Ascending aorta (tissue), 2 donors: ENCODE data around the gene RNASEH1. TPM values are rescaled to one million over a fixed set of nuclear protein-coding genes. Genes with fewer than 3 reads are reported as not detected.

Experiments used
- DNase-seq, 2 donors: peaks; one replicate each; pipeline ENCODE4 v3.0.0-alpha.2; 2019; ENCODE audit warnings: low spot score in 2 of 2
- H3K27ac ChIP-seq, 2 donors: fragments of 200-600 bp; sonication (generic); one replicate each; pipeline ENCODE4 v1.5.1; 2016 to 2017; ENCODE audit warnings: mild to moderate bottlenecking in 1 of 2
- H3K27me3 ChIP-seq: fragments of 200-600 bp; sonication (generic); one replicate; pipeline ENCODE4 v1.5.1; 2017
- H3K36me3 ChIP-seq, 2 donors: fragments of 200-600 bp; sonication (generic); one replicate each; pipeline ENCODE4 v1.5.1; 2016
- H3K4me1 ChIP-seq, 2 donors: fragments of 200-600 bp; sonication (generic); one replicate each; pipeline ENCODE4 v1.5.1; 2016 to 2017; ENCODE audit warnings: mild to moderate bottlenecking in 1 of 2
- H3K4me3 ChIP-seq, 2 donors: fragments of 200-600 bp; sonication (generic); one replicate each; pipeline ENCODE4 v1.5.1; 2016 to 2017; ENCODE audit warnings: mild to moderate bottlenecking in 1 of 2
- H3K9me3 ChIP-seq, 2 donors: fragments of 200-600 bp; sonication (generic); one replicate each; pipeline ENCODE4 v1.5.1; 2016
- intact Hi-C: fragments of 100-400 bp; cut with DNase I; formaldehyde crosslinking; loops from one replicate; pipeline ENCODE4 v1.15.1; 2023
- total RNA-seq: library from RNA; depleted of rRNA; stranded (reverse); fragments of >200 nt; gene quantifications from one replicate; pipeline ENCODE4 v1.1.0, GENCODE V29; 2016
- TF ChIP-seq, protein P1 (sequence below), 3 experiments: fragments of 200-600 bp in 2 of 3; fragments of 450-650 bp in 1 of 3; sonication (generic) in 2 of 3; IDR thresholded peaks; one replicate each; pipeline ENCODE4 v1.5.1; 2016 to 2019; ENCODE audit warnings: antibody characterized with exemption in 3 of 3, mild to moderate bottlenecking in 1 of 3, moderate library complexity in 1 of 3

The RNASEH1 gene
- total RNA-seq, 1 donor from 2014 or later, result 9.3 TPM

DNA sequence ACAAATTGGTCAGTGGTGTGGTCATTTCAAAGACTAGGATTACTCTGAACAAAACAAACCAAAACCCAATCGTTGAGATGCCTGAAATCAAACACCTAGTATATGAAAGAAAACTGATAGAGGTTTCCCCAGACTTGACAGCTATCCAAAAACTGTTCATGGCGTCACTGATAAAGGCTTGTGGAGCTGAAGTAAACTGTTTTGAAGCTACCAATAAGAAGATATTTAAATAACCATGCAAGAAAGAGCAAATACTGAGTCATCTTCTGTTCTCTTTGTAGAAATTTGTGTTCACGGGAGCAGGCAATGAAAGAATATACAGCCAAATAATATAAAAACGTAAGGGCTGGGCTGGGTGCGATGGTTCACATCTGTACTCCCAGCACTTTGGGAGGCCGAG, 29.3 kb upstream of the RNASEH1 start:
- Histone ChIP-seq H3K36me3 (peaks cover 4 to 12% of the 10 kb centered on the region in 2 donors), H3K4me1 (no peaks in the 10 kb centered on the region), H3K27ac (no peak overlapping the region), H3K9me3 (no peaks in the 10 kb centered on the region), H3K27me3 (no peaks in the 10 kb centered on the region), H3K4me3 (no peak overlapping the region)
- TF ChIP-seq, protein P1, sequence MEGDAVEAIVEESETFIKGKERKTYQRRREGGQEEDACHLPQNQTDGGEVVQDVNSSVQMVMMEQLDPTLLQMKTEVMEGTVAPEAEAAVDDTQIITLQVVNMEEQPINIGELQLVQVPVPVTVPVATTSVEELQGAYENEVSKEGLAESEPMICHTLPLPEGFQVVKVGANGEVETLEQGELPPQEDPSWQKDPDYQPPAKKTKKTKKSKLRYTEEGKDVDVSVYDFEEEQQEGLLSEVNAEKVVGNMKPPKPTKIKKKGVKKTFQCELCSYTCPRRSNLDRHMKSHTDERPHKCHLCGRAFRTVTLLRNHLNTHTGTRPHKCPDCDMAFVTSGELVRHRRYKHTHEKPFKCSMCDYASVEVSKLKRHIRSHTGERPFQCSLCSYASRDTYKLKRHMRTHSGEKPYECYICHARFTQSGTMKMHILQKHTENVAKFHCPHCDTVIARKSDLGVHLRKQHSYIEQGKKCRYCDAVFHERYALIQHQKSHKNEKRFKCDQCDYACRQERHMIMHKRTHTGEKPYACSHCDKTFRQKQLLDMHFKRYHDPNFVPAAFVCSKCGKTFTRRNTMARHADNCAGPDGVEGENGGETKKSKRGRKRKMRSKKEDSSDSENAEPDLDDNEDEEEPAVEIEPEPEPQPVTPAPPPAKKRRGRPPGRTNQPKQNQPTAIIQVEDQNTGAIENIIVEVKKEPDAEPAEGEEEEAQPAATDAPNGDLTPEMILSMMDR (IDR thresholded peaks at IDR 0.05), result no peak
- intact Hi-C loops, result no loop called here
- DNase-seq, result no peak

DNA sequence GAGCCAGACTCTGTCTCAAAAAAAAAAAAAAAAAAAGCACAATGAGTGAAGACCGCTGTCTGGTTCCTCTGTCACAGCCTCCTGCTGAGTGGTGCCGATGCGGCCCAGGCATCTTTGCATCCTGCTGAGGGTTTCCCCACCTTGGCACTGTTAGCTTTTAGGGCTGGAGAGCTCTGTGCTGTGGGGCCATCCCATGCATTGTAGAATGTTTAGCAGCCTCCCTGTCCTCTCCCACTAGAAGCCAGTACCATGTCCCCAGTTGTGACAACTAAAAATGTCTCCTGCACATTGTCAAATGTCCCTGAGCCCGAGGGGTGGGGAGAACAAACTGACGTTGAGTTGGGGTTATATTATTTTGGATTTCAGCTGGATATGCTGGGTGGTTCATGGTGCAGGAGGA, 28.9 kb upstream of the RNASEH1 start:
- no peaks in the 10 kb centered on the region for H3K27me3 ChIP-seq
- TF ChIP-seq, protein P1 (IDR thresholded peaks at IDR 0.05), result no peak
- DNase-seq, result no peak
- H3K36me3 ChIP-seq, result peaks cover 8 to 12% of the 10 kb centered on the region in 2 donors
- intact Hi-C loops, result no loop called here
- no peak overlapping the region for H3K4me3 ChIP-seq
- no peaks in the 10 kb centered on the region for H3K9me3 ChIP-seq
- H3K27ac ChIP-seq, result no peak overlapping the region
- no peaks in the 10 kb centered on the region for H3K4me1 ChIP-seq

DNA sequence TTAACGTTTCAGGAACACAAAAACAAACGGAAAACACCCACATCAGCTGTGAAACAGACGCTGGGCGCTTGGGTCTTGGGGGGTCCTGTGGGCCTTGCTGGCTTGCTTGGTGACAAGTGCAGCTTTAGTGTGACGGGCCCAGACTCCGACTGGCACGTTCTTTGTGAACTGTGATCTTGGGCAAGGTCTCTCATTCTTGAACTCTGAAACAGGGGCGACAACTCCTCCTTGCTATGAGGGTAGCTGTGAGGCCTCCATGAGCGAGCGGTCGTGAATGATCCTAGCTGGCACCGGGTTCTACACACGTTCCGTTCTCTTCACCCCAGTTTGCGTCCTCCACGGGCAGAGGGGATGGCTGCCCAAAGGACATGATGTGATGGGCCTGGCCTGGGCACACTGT, 28.1 kb upstream of the RNASEH1 start:
- TF ChIP-seq, protein P1 (IDR thresholded peaks at IDR 0.05), result no peak
- Histone ChIP-seq H3K4me3 (no peak overlapping the region), H3K27ac (peak overlapping the region; percentile 63 to 66), H3K27me3 (no peaks in the 10 kb centered on the region), H3K9me3 (no peaks in the 10 kb centered on the region), H3K4me1 (no peaks in the 10 kb centered on the region), H3K36me3 (peaks cover 16 to 20% of the 10 kb centered on the region in 2 donors)
- intact Hi-C loops, result no loop called here
- no peak for DNase-seq

DNA sequence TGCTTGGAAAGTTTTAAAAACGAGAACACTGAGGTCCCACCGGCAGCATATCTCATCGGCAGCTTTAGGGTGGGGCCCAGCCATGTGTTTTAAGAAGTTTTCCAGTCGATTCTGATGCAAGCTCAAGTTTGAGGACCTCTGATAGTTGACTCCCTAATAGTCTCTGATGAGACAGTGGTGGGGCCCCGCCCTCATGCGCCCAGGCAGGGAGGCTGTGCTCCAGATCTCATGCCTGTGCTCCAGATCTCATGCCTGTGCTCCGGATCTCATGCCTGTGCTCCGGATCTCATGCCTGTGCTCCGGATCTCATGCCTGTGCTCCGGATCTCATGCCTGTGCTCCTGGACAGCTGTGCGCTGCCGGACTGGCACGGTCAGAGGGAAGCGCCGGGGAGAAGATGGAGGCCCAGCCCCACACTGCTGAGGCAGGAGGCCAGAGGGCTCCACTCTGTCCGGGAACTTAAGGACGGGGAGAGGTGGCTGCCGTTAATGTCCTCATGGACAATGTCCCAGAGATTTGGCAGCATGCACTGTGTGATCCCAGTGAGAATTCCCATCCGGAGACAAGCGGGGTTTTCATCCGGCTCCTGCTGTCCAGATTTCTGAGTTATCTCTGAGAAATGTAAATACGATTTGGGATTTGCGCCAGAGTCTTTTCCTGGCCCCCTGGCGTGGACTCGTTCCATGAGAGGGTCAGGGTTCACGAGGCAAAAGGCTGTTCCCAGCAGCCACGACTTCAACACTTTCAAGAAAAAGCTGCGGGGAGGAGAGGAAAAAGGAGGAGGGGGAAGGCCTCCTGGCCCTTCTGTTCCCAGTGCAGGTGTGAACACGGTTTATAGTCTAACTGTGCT, 27.4 kb upstream of the RNASEH1 start:
- peaks cover 22 to 27% of the 10 kb centered on the region in 2 donors for H3K36me3 ChIP-seq
- intact Hi-C loops, result no loop called here
- no peak for DNase-seq
- no peaks in the 10 kb centered on the region for H3K4me1 ChIP-seq
- H3K9me3 ChIP-seq, result no peaks in the 10 kb centered on the region
- TF ChIP-seq, protein P1 (IDR thresholded peaks at IDR 0.05), result no peak
- H3K27me3 ChIP-seq, result no peaks in the 10 kb centered on the region
- peak overlapping the region; percentile 63 to 66 for H3K27ac ChIP-seq
- H3K4me3 ChIP-seq, result no peak overlapping the region

DNA sequence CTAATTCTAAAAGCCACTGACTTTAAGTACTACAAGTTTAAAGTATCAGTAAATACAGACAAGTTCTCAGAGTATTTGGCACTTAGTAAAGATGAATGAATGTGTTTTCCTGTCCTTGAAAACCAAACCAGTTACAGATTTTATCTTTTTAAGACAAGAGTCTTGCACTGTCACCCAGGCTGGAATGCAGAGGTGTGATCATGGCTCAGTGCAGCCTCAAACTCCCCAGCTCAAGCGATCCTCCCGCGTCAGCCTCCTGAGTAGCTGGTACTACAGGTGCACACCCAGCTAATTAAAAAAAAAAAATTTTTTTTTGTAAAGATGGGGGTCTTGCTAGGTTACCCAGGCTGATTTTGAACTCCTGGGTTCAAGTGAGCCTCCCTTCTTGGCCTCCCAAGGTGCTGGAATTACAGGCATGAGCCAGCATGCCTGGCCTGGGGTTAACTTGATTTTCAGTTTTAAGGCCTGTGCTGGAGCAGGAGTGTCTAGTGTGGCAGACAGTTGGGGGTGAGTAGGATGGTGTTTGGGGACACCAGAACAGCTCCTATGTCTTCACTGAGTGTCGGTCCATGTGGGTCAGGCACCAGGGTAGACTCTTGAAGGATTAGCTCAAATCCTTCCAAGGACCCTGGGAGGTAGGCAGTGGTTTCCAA, 26.6 kb upstream of the RNASEH1 start:
- no peaks in the 10 kb centered on the region for H3K9me3 ChIP-seq
- intact Hi-C loops, result no loop called here
- TF ChIP-seq, protein P1 (IDR thresholded peaks at IDR 0.05), result no peak
- no peaks in the 10 kb centered on the region for H3K27me3 ChIP-seq
- no peaks in the 10 kb centered on the region for H3K4me1 ChIP-seq
- H3K4me3 ChIP-seq, result no peak overlapping the region
- DNase-seq, result no peak
- H3K27ac ChIP-seq, result peak overlapping the region; percentile 63 to 66
- peaks cover 27 to 35% of the 10 kb centered on the region in 2 donors for H3K36me3 ChIP-seq
